ENCODE data around the gene MKNK1.

Gene MKNK1

DNA sequence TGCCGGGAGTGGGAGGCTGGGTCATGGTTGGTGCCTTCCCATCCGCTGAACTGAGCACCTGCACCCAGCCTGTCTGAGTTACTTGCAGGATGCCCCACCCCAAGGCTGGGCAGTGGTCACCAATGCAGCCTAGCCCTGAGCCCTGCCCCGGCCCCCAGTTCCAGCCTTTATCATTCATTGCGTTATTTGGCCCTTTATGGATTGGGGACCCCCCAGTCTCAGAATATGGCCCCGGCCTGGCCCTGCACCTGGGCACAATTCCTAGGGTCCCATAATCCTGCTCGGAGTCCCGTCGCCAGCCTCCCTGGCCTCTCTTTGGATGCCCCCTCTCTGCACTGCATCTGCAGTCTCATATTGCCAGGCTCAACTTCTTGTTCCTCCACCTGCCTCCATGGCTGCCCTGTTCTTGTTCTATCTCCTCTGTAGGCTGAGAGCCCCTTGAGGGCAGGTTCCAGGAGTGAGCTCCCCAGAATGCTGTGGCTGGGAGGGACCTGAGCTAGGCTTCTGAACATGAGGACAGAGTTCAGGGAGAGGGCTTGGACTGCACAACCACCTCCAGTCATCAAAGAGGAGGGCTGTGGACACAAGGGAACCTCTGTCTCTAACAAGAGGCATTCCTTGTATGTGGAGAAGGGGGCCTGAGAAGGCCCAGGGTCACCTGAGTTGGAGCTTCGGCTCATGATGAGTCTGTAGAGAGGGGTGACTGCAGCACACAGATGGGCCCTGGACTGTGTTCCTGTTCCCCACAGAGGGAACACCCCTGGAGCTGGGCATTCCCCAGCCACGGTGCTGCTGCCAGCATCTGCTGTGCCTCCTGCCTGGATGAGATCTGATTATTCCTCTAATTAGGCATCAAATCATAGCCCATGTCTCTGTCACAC lies 51.5 kb downstream of the MKNK1 start:
- no peak overlapping the region for H3K4me3 ChIP-seq (ENCODE audit: low read depth, low read length)
- no peaks in the 10 kb centered on the region for H3K9me3 ChIP-seq (ENCODE audit: control insufficient read depth, insufficient read depth, low read depth, low read length)
- H3K4me1 ChIP-seq (ENCODE audit: control insufficient read depth, insufficient read depth, low read length), result no peaks in the 10 kb centered on the region
- no peak for TF ChIP-seq ZBTB7A (tag by site-specific recombination; IDR thresholded peaks at IDR 0.05; ENCODE audit: low read depth)
- no peak for TF ChIP-seq ZNF10 (tag by site-specific recombination; IDR thresholded peaks at IDR 0.05)
- no peak for TF ChIP-seq ZNF302 (tag by site-specific recombination; IDR thresholded peaks at IDR 0.05; ENCODE audit: low read depth)
- TF ChIP-seq ZNF596 (tag by site-specific recombination; IDR thresholded peaks at IDR 0.05), result no peak
- TF ChIP-seq SALL2 (tag by site-specific recombination; IDR thresholded peaks at IDR 0.05; ENCODE audit: borderline replicate concordance), result no peak
- TF ChIP-seq ZNF37A (tag by site-specific recombination; IDR thresholded peaks at IDR 0.05), result no peak
- TF ChIP-seq ZFP69B (tag by site-specific recombination; IDR thresholded peaks at IDR 0.05), result no peak
- no peak for TF ChIP-seq BCL11A (tag by site-specific recombination; IDR thresholded peaks at IDR 0.05; ENCODE audit: low read depth)
- no peak for TF ChIP-seq ZNF398 (tag by site-specific recombination; IDR thresholded peaks at IDR 0.05)
- no peak for TF ChIP-seq ZNF16 (tag by site-specific recombination; IDR thresholded peaks at IDR 0.05; ENCODE audit: low read depth)
- POLR2A ChIA-PET, result no interaction called here
- no peak overlapping the region for H3K27ac ChIP-seq (ENCODE audit: extremely low read depth, low read depth, low read length)
- CTCF ChIA-PET, result interaction anchor here (0.5 to 0.7 kb wide), 3 partner anchors 52 to 173 kb away, joined by 3 to 5 read pairs (median 3); no protein-coding TSS in a partner anchor
- no peaks in the 10 kb centered on the region for H3K36me3 ChIP-seq (ENCODE audit: control insufficient read depth in 2 of 2, insufficient read depth in 1 of 2, low read length in 2 of 2)

- Histone ChIP-seq H3K4me1 (ENCODE audit: control insufficient read depth, insufficient read depth, low read length) (no peaks in the 10 kb centered on the region), H3K9me3 (ENCODE audit: control insufficient read depth, insufficient read depth, low read depth, low read length) (no peaks in the 10 kb centered on the region), H3K36me3 (ENCODE audit: control insufficient read depth in 2 of 2, insufficient read depth in 1 of 2, low read length in 2 of 2) (no peaks in the 10 kb centered on the region), H3K27ac (ENCODE audit: extremely low read depth, low read depth, low read length) (no peak within 1 kb of the TSS), H3K4me3 (ENCODE audit: low read depth, low read length) (no peak within 1 kb of the TSS)
- POLR2A ChIA-PET, result no interaction called here
- TF ChIP-seq ZBTB48 (tag by site-specific recombination; IDR thresholded peaks at IDR 0.05), result no peak
- no peak for TF ChIP-seq ZNF629 (tag by site-specific recombination; IDR thresholded peaks at IDR 0.05)
- TF ChIP-seq ZSCAN23 (tag by site-specific recombination; IDR thresholded peaks at IDR 0.05), result no peak
- TF ChIP-seq ZIC2 (tag by site-specific recombination; IDR thresholded peaks at IDR 0.05), result no peak
- no peak for TF ChIP-seq ZNF335 (tag by site-specific recombination; conservative IDR thresholded peaks at IDR 0.05)
- CTCF ChIA-PET, result interaction anchor here (0.5 to 1.0 kb wide), 3 partner anchors 53 to 174 kb away, joined by 3 to 5 read pairs (median 3); no protein-coding TSS in a partner anchor
These were observed 52.4 kb downstream of the MKNK1 start, which contains the start of gene KNCN for GRCh38 chr1:46551597-46552095. Gene KNCN (minus strand): TSS chr1:46551647. CDS start chr1:46551215, 432 bp downstream.

DNA sequence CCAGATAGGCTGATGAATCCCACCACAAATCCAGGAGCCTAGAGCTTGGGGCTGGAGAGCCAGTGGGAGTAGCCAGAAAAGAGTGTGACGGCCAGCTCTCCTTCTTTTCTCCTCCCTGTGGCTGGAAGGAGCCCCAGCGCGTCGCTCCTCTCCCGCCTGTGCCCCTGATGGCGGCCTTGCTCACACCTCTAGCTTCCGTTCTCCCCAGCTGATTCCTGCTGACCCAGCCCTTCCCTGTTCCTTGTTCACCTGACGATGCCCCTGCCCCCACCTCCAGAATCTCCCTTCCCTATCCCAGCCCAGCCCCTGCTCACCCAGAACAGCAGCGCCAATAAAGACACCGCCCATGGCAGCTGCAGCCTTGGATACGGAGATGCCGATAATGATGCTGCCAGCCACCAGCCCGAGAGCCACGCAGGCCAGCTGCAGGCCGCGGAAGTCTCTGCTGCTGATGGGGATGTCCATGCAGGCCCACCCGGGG lies 53.3 kb downstream of the MKNK1 start:
- H3K4me3 ChIP-seq (ENCODE audit: low read depth, low read length), result no peak overlapping the region
- TF ChIP-seq ZNF362 (tag by site-specific recombination; IDR thresholded peaks at IDR 0.05) (no peak), ZBTB7A (tag by site-specific recombination; IDR thresholded peaks at IDR 0.05; ENCODE audit: low read depth) (no peak), ZNF792 (tag by site-specific recombination; IDR thresholded peaks at IDR 0.05) (no peak), ZNF292 (tag by site-specific recombination; IDR thresholded peaks at IDR 0.05; ENCODE audit: borderline replicate concordance, low read depth) (no peak), ZNF311 (tag by site-specific recombination; IDR thresholded peaks at IDR 0.05; ENCODE audit: borderline replicate concordance) (no peak), ZBTB44 (tag by site-specific recombination; IDR thresholded peaks at IDR 0.05) (no peak), ZBTB8A (tag by site-specific recombination; IDR thresholded peaks at IDR 0.05) (no peak)
- CTCF ChIA-PET, result interaction anchor here (0.7 to 1.1 kb wide), 5 partner anchors 15 to 175 kb away, joined by 3 to 9 read pairs (median 3); a partner anchor contains a TSS
- POLR2A ChIA-PET, result no interaction called here
- H3K27ac ChIP-seq (ENCODE audit: extremely low read depth, low read depth, low read length), result no peak overlapping the region
- no peaks in the 10 kb centered on the region for H3K36me3 ChIP-seq (ENCODE audit: control insufficient read depth in 2 of 2, insufficient read depth in 1 of 2, low read length in 2 of 2)
- no peaks in the 10 kb centered on the region for H3K4me1 ChIP-seq (ENCODE audit: control insufficient read depth, insufficient read depth, low read length)
- no peaks in the 10 kb centered on the region for H3K9me3 ChIP-seq (ENCODE audit: control insufficient read depth, insufficient read depth, low read depth, low read length)

Measured in HEK293 (cell line).